H9 (cell line): Measurements from ENCODE around the gene ICOSLG. TPM values are rescaled to one million over a fixed set of nuclear protein-coding genes. Genes with fewer than 3 reads are reported as not detected.
"Not testable (repeated sequence)": the region's sequence is repeated elsewhere in the genome, so short reads cannot be mapped to it uniquely, and the experiment has no call there.

Experiments used
- DNase-seq: peaks from one replicate; pipeline ENCODE4 v3.0.0-alpha.2; 2017
- H2AFZ ChIP-seq: one replicate; pipeline ENCODE4 v1.6.1; 2013; ENCODE audit warnings: mild to moderate bottlenecking, low read length, control low read depth, moderate library complexity
- H2AK5ac ChIP-seq: 2 replicates; pipeline ENCODE4 v1.6.1; 2013; ENCODE audit warnings: low read length, control low read depth, mixed read lengths; ENCODE audit not compliant: insufficient read length
- H2BK120ac ChIP-seq: one replicate; pipeline ENCODE4 v1.6.1; 2013; ENCODE audit warnings: low read depth, mild to moderate bottlenecking, low read length, control low read depth, inconsistent platforms; ENCODE audit not compliant: poor library complexity, severe bottlenecking
- H2BK12ac ChIP-seq: 2 replicates; pipeline ENCODE4 v1.6.1; 2013; ENCODE audit warnings: low read length, control low read depth, mixed read lengths, low read depth; ENCODE audit not compliant: insufficient read length
- H2BK15ac ChIP-seq: 2 replicates; pipeline ENCODE4 v1.6.1; 2013; ENCODE audit warnings: low read depth, low read length, control low read depth
- H2BK20ac ChIP-seq: one replicate; pipeline ENCODE4 v1.6.1; 2013; ENCODE audit warnings: low read depth, mild to moderate bottlenecking, low read length, control low read depth, inconsistent platforms; ENCODE audit not compliant: poor library complexity, severe bottlenecking
- H2BK5ac ChIP-seq: 2 replicates; pipeline ENCODE4 v1.6.1; 2013; ENCODE audit warnings: low read length, control low read depth, mixed read lengths; ENCODE audit not compliant: insufficient read length
- H3K14ac ChIP-seq: 2 replicates; pipeline ENCODE4 v1.6.1; 2013; ENCODE audit warnings: low read length, control low read depth; ENCODE audit not compliant: insufficient read depth
- H3K18ac ChIP-seq: 2 replicates; pipeline ENCODE4 v1.6.1; 2013; ENCODE audit warnings: low read depth, mild to moderate bottlenecking, mixed read lengths, low read length, control low read depth; ENCODE audit not compliant: insufficient read length
- H3K23ac ChIP-seq: 2 replicates; pipeline ENCODE4 v1.6.1; 2013; ENCODE audit warnings: low read length, control low read depth, mixed read lengths, low read depth; ENCODE audit not compliant: insufficient read length
- H3K23me2 ChIP-seq: 2 replicates; pipeline ENCODE4 v1.6.1; 2013; ENCODE audit warnings: low read depth, mild to moderate bottlenecking, mixed read lengths, low read length, control low read depth; ENCODE audit not compliant: insufficient read length, poor library complexity, severe bottlenecking
- H3K27ac ChIP-seq: 2 replicates; pipeline ENCODE4 v1.5.1; 2013; ENCODE audit warnings: low read length, control low read depth, mixed read lengths, low read depth; ENCODE audit not compliant: insufficient read length
- H3K27me3 ChIP-seq: 2 replicates; pipeline ENCODE4 v1.6.1; 2013; ENCODE audit warnings: low read length, control low read depth, inconsistent platforms; ENCODE audit not compliant: insufficient read depth
- H3K4ac ChIP-seq: 2 replicates; pipeline ENCODE4 v1.6.1; 2013; ENCODE audit warnings: low read depth, mild to moderate bottlenecking, control low read depth, inconsistent platforms, low read length, moderate library complexity
- H3K4me1 ChIP-seq: 2 replicates; pipeline ENCODE4 v1.6.1; 2013; ENCODE audit warnings: low read length, control low read depth, inconsistent platforms; ENCODE audit not compliant: insufficient read depth
- H3K4me2 ChIP-seq: 2 replicates; pipeline ENCODE4 v1.6.1; 2013; ENCODE audit warnings: low read length, control low read depth, mixed read lengths; ENCODE audit not compliant: insufficient read length, insufficient read depth
- H3K56ac ChIP-seq: 2 replicates; pipeline ENCODE4 v1.6.1; 2013; ENCODE audit warnings: low read depth, mild to moderate bottlenecking, mixed read lengths, low read length, control low read depth; ENCODE audit not compliant: insufficient read length
- H3K79me1 ChIP-seq: 2 replicates; pipeline ENCODE4 v1.6.1; 2013; ENCODE audit warnings: low read depth, mild to moderate bottlenecking, moderate library complexity, low read length, control low read depth, inconsistent platforms; ENCODE audit not compliant: insufficient read depth, poor library complexity, severe bottlenecking
- H3K79me2 ChIP-seq: 2 replicates; pipeline ENCODE4 v1.6.1; 2013; ENCODE audit warnings: low read length, control low read depth, inconsistent platforms; ENCODE audit not compliant: insufficient read depth
- H3K9ac ChIP-seq: 2 replicates; pipeline ENCODE4 v1.6.1; 2013; ENCODE audit warnings: low read length, control low read depth, mixed read lengths; ENCODE audit not compliant: insufficient read length; ENCODE audit errors: extremely low read depth
- H3K9me3 ChIP-seq: one replicate; pipeline ENCODE4 v1.6.1; 2013; ENCODE audit warnings: low read depth, low read length, inconsistent platforms; ENCODE audit not compliant: control insufficient read depth
- H3T11ph ChIP-seq: one replicate; pipeline ENCODE4 v1.6.1; 2013; ENCODE audit warnings: mild to moderate bottlenecking, low read length, control low read depth, inconsistent platforms
- H4K20me1 ChIP-seq: one replicate; pipeline ENCODE4 v1.6.1; 2013; ENCODE audit not compliant: control insufficient read depth, insufficient read length, insufficient read depth
- H4K5ac ChIP-seq: 2 replicates; pipeline ENCODE4 v1.6.1; 2013; ENCODE audit warnings: low read depth, mild to moderate bottlenecking, mixed read lengths, low read length, control low read depth; ENCODE audit not compliant: insufficient read length
- H4K8ac ChIP-seq: replicated peaks from 2 replicates; pipeline ENCODE4 v1.6.1; 2013; ENCODE audit warnings: low read length, control low read depth, mixed read lengths, low read depth; ENCODE audit not compliant: insufficient read length
- H4K91ac ChIP-seq: 2 replicates; pipeline ENCODE4 v1.6.1; 2013; ENCODE audit warnings: low read depth, mild to moderate bottlenecking, moderate library complexity, mixed read lengths, low read length, control low read depth; ENCODE audit not compliant: insufficient read length
- H3K27ac Mint-ChIP-seq, 3 experiments: 2 replicates in 2 of 3; 3 replicates in 1 of 3; pipeline ENCODE4 v1.8.0; 2020 to 2021; ENCODE audit warnings: mixed read lengths in 3 of 3, mild to moderate bottlenecking in 1 of 3, moderate library complexity in 1 of 3
- H3K27me3 Mint-ChIP-seq: 2 replicates; pipeline ENCODE4 v1.8.0; 2021; ENCODE audit warnings: low read depth, mild to moderate bottlenecking, moderate library complexity, mixed read lengths
- H3K36me3 Mint-ChIP-seq, 3 experiments: 2 replicates in 2 of 3; 3 replicates in 1 of 3; pipeline ENCODE4 v1.8.0; 2020 to 2021; ENCODE audit warnings: low read depth in 3 of 3, mixed read lengths in 3 of 3; ENCODE audit not compliant: insufficient read depth in 1 of 3
- H3K4me1 Mint-ChIP-seq, 2 experiments: 2 replicates each; pipeline ENCODE4 v1.8.0; 2020; ENCODE audit warnings: mixed read lengths in 2 of 2
- H3K4me3 Mint-ChIP-seq, 2 experiments: 2 replicates in 1 of 2; 3 replicates in 1 of 2; pipeline ENCODE4 v1.8.0; 2020 to 2021; ENCODE audit warnings: mild to moderate bottlenecking in 2 of 2, mixed read lengths in 2 of 2, moderate library complexity in 1 of 2
- H3K9me3 Mint-ChIP-seq, 2 experiments: 2 replicates in 1 of 2; 3 replicates in 1 of 2; pipeline ENCODE4 v1.8.0; 2020; ENCODE audit warnings: mild to moderate bottlenecking in 2 of 2, mixed read lengths in 2 of 2, moderate library complexity in 1 of 2
- WGBS: extraction: QIAGEN DNeasy Blood & Tissue Kit; methylation state at CpG from one replicate; pipeline ENCODE4 v1.1.7; 2013; ENCODE audit warnings: missing lambda C conversion rate, low lambda C conversion rate, mixed read lengths; ENCODE audit not compliant: insufficient read length; ENCODE audit errors: extremely low coverage; 5-methylcytosine and 5-hydroxymethylcytosine counted together
- total RNA-seq: library from RNA; stranded (reverse); gene quantifications from 2 replicates; pipeline ENCODE4 v1.2.1, GENCODE V29; 2021

The ICOSLG gene
- total RNA-seq, 1 experiment from 2014 or later, result 6.8 TPM

GRCh38 chr21:44227614-44228013 is 13.1 kb downstream of the ICOSLG start:
- H3K27me3 Mint-ChIP-seq, H3K4me2 ChIP-seq, H3K4ac ChIP-seq, H2BK12ac ChIP-seq, H3K4me1 ChIP-seq, H3K27me3 ChIP-seq, H4K8ac ChIP-seq, H3K23me2 ChIP-seq, H2AK5ac ChIP-seq, H2BK20ac ChIP-seq, H2BK120ac ChIP-seq, H3K18ac ChIP-seq, H2AFZ ChIP-seq, H3K79me1 ChIP-seq, H3T11ph ChIP-seq, H2BK15ac ChIP-seq, H3K9me3 Mint-ChIP-seq, H3K27ac ChIP-seq, H4K91ac ChIP-seq, H3K79me2 ChIP-seq, H3K9ac ChIP-seq, H2BK5ac ChIP-seq, DNase-seq, H3K9me3 ChIP-seq, H3K27ac Mint-ChIP-seq, H3K36me3 Mint-ChIP-seq, H3K56ac ChIP-seq, H3K23ac ChIP-seq, H4K20me1 ChIP-seq, H3K4me1 Mint-ChIP-seq, H3K14ac ChIP-seq, H4K5ac ChIP-seq, H3K4me3 Mint-ChIP-seq: not testable (repeated sequence)
- WGBS, result no CpG with 5 or more reads among the region's 9 CpGs

GRCh38 chr21:44225605-44226004 is 15.1 kb downstream of the ICOSLG start:
- not testable (repeated sequence) for H3K4me1 Mint-ChIP-seq, H3K56ac ChIP-seq, H3K36me3 Mint-ChIP-seq, H3K27me3 Mint-ChIP-seq, H2BK12ac ChIP-seq, H3K9me3 ChIP-seq, H2AFZ ChIP-seq, H3K9me3 Mint-ChIP-seq, H3K79me2 ChIP-seq, H3K9ac ChIP-seq, H3K4ac ChIP-seq, H3K4me3 Mint-ChIP-seq, H4K5ac ChIP-seq, H3K14ac ChIP-seq, H4K8ac ChIP-seq, H3K4me1 ChIP-seq, H3K79me1 ChIP-seq, H3K18ac ChIP-seq, H3K27ac Mint-ChIP-seq, H2BK20ac ChIP-seq, H2BK5ac ChIP-seq, H4K20me1 ChIP-seq, H3K27ac ChIP-seq, H3K4me2 ChIP-seq, H3T11ph ChIP-seq, DNase-seq, H2BK120ac ChIP-seq, H2AK5ac ChIP-seq, H3K27me3 ChIP-seq, H4K91ac ChIP-seq, H3K23ac ChIP-seq, H3K23me2 ChIP-seq, H2BK15ac ChIP-seq
- WGBS, result no CpG with 5 or more reads among the region's 6 CpGs
